GM12873 (cell line): ENCODE results near the gene MAPK1.

Experiments used
- TF ChIP-seq, protein P1 (sequence below): IDR thresholded peaks from 2 replicates; pipeline ENCODE4 v1.5.1; 2012; ENCODE audit warnings: low read depth, mild to moderate bottlenecking, moderate library complexity, low read length, control low read depth; ENCODE audit not compliant: insufficient read depth; ENCODE audit errors: missing control alignments

Gene MAPK1

GRCh38 chr22:21856197-21856596, 11.2 kb downstream of the MAPK1 start:
- TF ChIP-seq, protein P1, sequence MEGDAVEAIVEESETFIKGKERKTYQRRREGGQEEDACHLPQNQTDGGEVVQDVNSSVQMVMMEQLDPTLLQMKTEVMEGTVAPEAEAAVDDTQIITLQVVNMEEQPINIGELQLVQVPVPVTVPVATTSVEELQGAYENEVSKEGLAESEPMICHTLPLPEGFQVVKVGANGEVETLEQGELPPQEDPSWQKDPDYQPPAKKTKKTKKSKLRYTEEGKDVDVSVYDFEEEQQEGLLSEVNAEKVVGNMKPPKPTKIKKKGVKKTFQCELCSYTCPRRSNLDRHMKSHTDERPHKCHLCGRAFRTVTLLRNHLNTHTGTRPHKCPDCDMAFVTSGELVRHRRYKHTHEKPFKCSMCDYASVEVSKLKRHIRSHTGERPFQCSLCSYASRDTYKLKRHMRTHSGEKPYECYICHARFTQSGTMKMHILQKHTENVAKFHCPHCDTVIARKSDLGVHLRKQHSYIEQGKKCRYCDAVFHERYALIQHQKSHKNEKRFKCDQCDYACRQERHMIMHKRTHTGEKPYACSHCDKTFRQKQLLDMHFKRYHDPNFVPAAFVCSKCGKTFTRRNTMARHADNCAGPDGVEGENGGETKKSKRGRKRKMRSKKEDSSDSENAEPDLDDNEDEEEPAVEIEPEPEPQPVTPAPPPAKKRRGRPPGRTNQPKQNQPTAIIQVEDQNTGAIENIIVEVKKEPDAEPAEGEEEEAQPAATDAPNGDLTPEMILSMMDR: no peak

DNA sequence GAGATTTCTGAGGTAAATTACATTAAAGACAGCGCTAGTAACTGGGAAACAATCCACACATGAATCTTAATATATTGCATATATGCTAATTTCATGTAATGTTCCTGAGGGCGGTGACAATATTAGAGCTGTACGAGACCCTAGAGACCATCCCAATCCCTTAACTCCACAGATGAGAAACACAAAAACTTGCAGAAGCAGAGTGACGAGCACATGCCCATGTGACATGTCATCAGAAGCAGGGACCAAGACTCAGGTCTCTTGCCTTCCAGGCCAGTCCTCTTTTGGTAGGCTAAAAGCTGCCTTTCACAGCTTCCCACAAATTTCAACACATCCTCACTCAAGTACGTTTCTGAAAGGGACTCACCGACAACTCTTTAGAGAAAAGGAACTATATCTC, 11.8 kb downstream of the MAPK1 start:
- TF ChIP-seq, protein P1: no peak

- TF ChIP-seq, protein P1: no peak
Measured at GRCh38 chr22:21850660-21851059, 16.8 kb downstream of the MAPK1 start.

DNA sequence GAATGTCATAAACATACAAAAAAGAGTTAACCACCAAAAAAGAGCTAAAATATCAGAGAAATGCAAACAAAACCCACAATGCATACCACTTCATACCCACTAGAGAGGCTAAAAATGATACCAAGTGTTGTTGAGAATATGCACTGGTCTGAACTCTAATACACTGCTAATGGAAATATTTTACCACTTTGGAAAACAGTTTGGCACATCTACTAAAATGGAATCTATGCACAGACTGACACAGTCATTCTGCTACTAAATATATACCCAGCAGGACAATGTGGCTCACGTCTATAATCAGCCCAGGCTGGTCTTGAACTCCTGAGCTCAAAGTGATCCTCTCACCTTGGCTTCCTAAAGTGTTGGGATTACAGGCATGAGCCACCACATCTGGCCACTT, 18.0 kb downstream of the MAPK1 start:
- TF ChIP-seq, protein P1: no peak

DNA sequence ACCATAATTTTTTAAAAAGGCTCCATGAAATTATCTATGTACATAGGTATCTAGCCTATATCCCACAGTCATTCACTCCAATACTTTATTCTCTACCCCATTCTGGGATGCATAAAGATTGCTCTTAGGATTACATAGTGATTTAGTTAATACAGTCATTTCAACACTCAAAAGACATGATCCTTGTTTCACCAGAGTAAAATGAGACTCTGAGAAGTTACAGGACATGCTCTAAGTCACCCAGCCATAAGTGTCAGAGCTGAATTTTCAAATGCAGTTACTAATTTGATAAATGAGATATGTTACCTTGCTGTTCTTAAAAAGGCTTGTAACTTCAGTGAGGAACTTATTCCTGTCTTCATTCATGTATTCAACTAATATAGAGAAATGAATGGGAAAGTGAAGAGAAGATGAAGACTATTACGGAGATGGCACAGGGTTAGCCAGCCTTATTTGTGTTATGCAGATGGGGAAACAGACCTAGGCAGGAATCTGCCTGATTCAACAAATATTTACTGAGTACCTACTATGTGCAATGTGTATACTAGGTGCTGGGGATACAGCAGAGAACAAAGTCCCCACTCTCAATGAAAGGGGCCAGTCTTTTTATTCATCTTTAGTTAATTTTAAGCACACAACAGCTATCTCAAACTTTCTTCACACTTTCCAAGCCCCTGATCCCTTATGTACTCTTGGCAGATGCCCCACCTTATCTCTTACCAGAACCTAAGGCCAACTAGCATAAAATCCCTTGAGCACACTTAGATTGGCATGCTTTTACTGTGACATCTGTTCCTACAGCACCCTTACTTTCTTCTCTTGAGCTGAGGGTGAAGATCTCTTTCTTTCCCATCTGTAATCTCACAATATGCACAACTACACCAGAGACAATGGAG, 21.6 kb downstream of the MAPK1 start:
- TF ChIP-seq, protein P1: no peak

- TF ChIP-seq, protein P1: no peak
Measured at GRCh38 chr22:21842946-21843345, 24.5 kb downstream of the MAPK1 start.

DNA sequence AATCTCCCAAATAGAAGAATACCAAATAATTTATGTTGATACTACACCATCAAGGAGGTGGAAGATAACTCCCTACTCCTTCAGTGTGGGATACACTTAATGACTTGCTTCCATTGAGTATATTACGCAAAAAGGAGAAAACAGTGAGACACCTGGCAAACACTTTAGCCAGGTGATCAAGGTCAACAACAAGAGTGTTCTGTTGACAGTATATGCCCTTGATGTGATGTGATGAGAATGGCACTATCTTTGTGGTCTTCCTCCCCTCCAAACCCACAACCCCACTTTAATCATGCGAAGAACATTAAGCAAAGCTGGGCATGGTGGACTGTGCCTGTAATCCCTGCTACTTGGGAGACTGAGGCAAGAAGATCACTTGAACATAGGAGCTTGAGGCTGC, 26.0 kb downstream of the MAPK1 start:
- TF ChIP-seq, protein P1: no peak
